ENCODE results near the gene ATAD3C. TPM values are rescaled to one million over a fixed set of nuclear protein-coding genes. Genes with fewer than 3 reads are reported as not detected.

The ATAD3C gene
- total RNA-seq (2021; fragmentation: NEBNext Ultra II Directional; extraction: Animal tissue kit (Norgen Biotek cat#: 25700)) (1.3 and 2.0 TPM in 2 replicates), polyA plus RNA-seq (2011; rRNA removed) (2.7 and 2.8 TPM in 2 replicates), polyA minus RNA-seq (2011; rRNA and poly(A)+ RNA removed) (0.57 and 0.88 TPM in 2 replicates)
- 2.3 TPM for polyA plus RNA-seq (2011; cell fraction: cytosol; rRNA removed)
- 10.7 TPM for polyA plus RNA-seq (2011; cell fraction: nucleus; rRNA removed)
- polyA plus RNA-seq (2012, experiment 1 of 2), result 3.1 to 5.1 TPM (median 3.8 TPM) in 4 replicates
- polyA plus RNA-seq (2012, experiment 2 of 2), result 1.9 TPM
- polyA plus RNA-seq (2013, experiment 1 of 2), result 1.1 TPM
- polyA plus RNA-seq (2013, experiment 2 of 2), result 0.74 TPM
- 0.73 TPM for polyA minus RNA-seq (2011; cell fraction: cytosol; rRNA and poly(A)+ RNA removed)
- 3.2 TPM for polyA minus RNA-seq (2011; cell fraction: nucleus; rRNA and poly(A)+ RNA removed)
- long read RNA-seq, experiment 1, result 0 reads
- long read RNA-seq, experiment 2, partial matches to known transcripts, result 0 of 1 reads
- long read RNA-seq, experiment 2, other reads (novel, unspliced or antisense), result 0 of 1 reads

- H2AFZ ChIP-seq (ENCODE audit: low read length), result no peak within 1 kb of the TSS
- no peak within 1 kb of the TSS for H2BK15ac ChIP-seq (ENCODE audit: low read length)
- WGBS, 2 experiments (ENCODE audit: extremely low coverage in 1 of 2, insufficient coverage in 1 of 2, insufficient read length in 1 of 2, insufficient replicate concordance in 2 of 2, low coverage in 1 of 2, low lambda C conversion rate in 2 of 2, missing lambda C conversion rate in 1 of 2), result 96% methylated on average over 6 of the region's 6 CpGs; no CpG with 5 or more reads in 1 of the 2 experiments
- no peak within 1 kb of the TSS for H2BK12ac ChIP-seq (ENCODE audit: low read depth, low read length)
- no peak within 1 kb of the TSS for H3K27ac ChIP-seq (ENCODE audit: low read depth, low read length)
- no peak within 1 kb of the TSS for H2AK5ac ChIP-seq (ENCODE audit: low read depth, low read length)
- H3K9me3 ChIP-seq (ENCODE audit: insufficient read depth in 2 of 2, low read depth in 1 of 2, low read length in 1 of 2), result no peaks in the 10 kb centered on the region
- no peaks in the 10 kb centered on the region for H4K20me1 ChIP-seq (replicated peaks in 1 of 2; ENCODE audit: control insufficient read depth in 1 of 2, insufficient read depth in 2 of 2, low read length in 2 of 2)
- H3K4ac ChIP-seq (replicated peaks; ENCODE audit: insufficient read length, low read depth, low read length), result no peak within 1 kb of the TSS
- H3K56ac ChIP-seq (replicated peaks; ENCODE audit: insufficient read length, low read depth, low read length), result no peak within 1 kb of the TSS
- TF ChIP-seq RAD21 (IDR thresholded peaks at IDR 0.05 in 1 of 2, conservative IDR thresholded peaks at IDR 0.05 in 1 of 2; ENCODE audit: low read depth in 2 of 2, low read length in 2 of 2), result no peak
- TF ChIP-seq BCL11A (IDR thresholded peaks at IDR 0.05; ENCODE audit: low read depth in 2 of 2, low read length in 2 of 2), result no peak
- no peak for TF ChIP-seq POLR2AphosphoS5 (IDR thresholded peaks at IDR 0.05; ENCODE audit: low read depth, low read length)
- no peak for TF ChIP-seq CREB1 (IDR thresholded peaks at IDR 0.05)
- H2BK120ac ChIP-seq (replicated peaks; ENCODE audit: low read depth, low read length), result no peak within 1 kb of the TSS
- ChIA-PET CTCF (ENCODE audit: partially characterized antibody) (interaction anchor here (1.0 to 1.9 kb wide), 2 partner anchors 11 to 47 kb away, joined by 3 to 5 read pairs; no protein-coding TSS in a partner anchor), POLR2A (ENCODE audit: partially characterized antibody) (interaction anchor here (0.7 to 0.8 kb wide), 2 partner anchors 16 to 43 kb away, joined by 3 read pairs; no protein-coding TSS in a partner anchor)
- H3K4me1 ChIP-seq (replicated peaks in 1 of 4; ENCODE audit: control insufficient read depth in 3 of 4, insufficient read depth in 4 of 4, low read length in 3 of 4), result no peaks in the 10 kb centered on the region
- no peaks in the 10 kb centered on the region for H3K79me2 ChIP-seq (ENCODE audit: control insufficient read depth in 1 of 2, insufficient read depth in 2 of 2, low read length in 2 of 2)
- no peaks in the 10 kb centered on the region for H3K79me1 ChIP-seq (ENCODE audit: low read depth, low read length)
- no peak within 1 kb of the TSS for H3K4me2 ChIP-seq (ENCODE audit: insufficient read depth in 1 of 2, low read depth in 2 of 2, low read length in 2 of 2)
- no peak within 1 kb of the TSS for H4K91ac ChIP-seq (replicated peaks; ENCODE audit: insufficient read length, low read length)
- H3K23me2 ChIP-seq (ENCODE audit: low read depth, low read length), result no peaks in the 10 kb centered on the region
- no peaks in the 10 kb centered on the region for H3K36me3 ChIP-seq (ENCODE audit: control insufficient read depth in 2 of 4, insufficient read depth in 4 of 4, low read length in 3 of 4)
- H2BK5ac ChIP-seq (ENCODE audit: low read depth, low read length), result no peak within 1 kb of the TSS
- H2BK20ac ChIP-seq (ENCODE audit: low read length), result no peak within 1 kb of the TSS
- no peak within 1 kb of the TSS for H3K23ac ChIP-seq (ENCODE audit: insufficient read length)
- no peak within 1 kb of the TSS for H4K8ac ChIP-seq (ENCODE audit: extremely low read depth, insufficient read depth, low read length)
- no peak within 1 kb of the TSS for H3K9ac ChIP-seq (replicated peaks in 1 of 4; ENCODE audit: extremely low read depth in 1 of 4, low read depth in 3 of 4, low read length in 3 of 4)
- H3K4me3 ChIP-seq (ENCODE audit: extremely low read depth in 1 of 4, insufficient read depth in 2 of 4, low read depth in 3 of 4, low read length in 4 of 4), result no peak within 1 kb of the TSS
- no peak for DNase-seq (ENCODE audit: low read depth in 1 of 2, low spot score in 2 of 2)
- H4K5ac ChIP-seq (ENCODE audit: insufficient read length, low read depth, low read length), result no peak within 1 kb of the TSS
- no peak within 1 kb of the TSS for H3K18ac ChIP-seq (ENCODE audit: extremely low read depth, low read length)
- no peak for FAIRE-seq
- H3K27me3 ChIP-seq (replicated peaks in 1 of 4; ENCODE audit: control insufficient read depth in 3 of 4, extremely low read depth in 1 of 4, insufficient read depth in 3 of 4, low read length in 3 of 4), result no peaks in the 10 kb centered on the region
- no peak within 1 kb of the TSS for H3K14ac ChIP-seq (ENCODE audit: insufficient read length)
Measured at GRCh38 chr1:1449099-1449739, at the start of gene ATAD3C. Gene ATAD3C (plus strand): TSS chr1:1449689. CDS start chr1:1450684, 995 bp downstream.

Data from H1 (cell line).